NCI-H748 (cell line): ENCODE data around the gene RRBP1.

Experiments
- DNase-seq: peaks from one replicate; lab custom pipeline; 2025; ENCODE audit not compliant: unreplicated experiment; lab: John Stamatoyannopoulos, UW

The RRBP1 gene

GRCh38 chr20:17583126-17583525 is 98.9 kb downstream of the RRBP1 start:
- DNase-seq, result no peak

- DNase-seq, result no peak
These were observed 101.1 kb downstream of the RRBP1 start for GRCh38 chr20:17580895-17581294.

DNA sequence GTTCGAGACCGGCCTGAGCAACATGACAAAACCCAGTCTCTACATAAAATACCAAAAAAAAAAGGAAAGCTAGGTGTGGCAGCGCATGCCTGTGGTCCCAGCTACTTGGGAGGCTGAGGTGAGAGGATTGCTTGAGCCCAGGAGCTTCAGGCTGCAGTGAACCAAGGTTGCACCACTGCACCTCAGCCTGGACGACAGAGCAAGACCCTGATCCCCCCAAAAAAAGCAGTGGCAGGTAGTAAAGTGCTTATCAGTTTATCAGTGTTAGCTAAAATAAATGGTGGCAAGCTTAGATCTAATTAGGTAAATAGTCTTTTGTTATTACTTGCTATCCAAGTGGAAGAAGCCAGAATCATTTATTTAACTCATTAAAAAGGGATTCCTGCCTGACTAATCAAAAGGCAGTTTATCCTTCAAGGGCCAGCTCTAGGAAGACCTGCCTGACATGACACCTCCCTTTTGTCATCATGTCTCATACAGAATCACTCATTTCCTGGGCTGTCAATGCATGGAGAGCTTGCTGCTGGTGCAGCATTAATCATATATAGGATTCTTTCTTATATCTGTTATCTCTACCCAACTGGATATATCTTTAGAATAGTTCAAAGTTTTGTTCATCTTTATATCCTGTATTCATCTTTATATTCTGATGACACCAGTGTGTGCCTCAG is 102.5 kb downstream of the RRBP1 start:
- DNase-seq, result no peak

- no peak for DNase-seq
These were observed 105.8 kb downstream of the RRBP1 start for GRCh38 chr20:17576215-17576614.

GRCh38 chr20:17573463-17573862 is 108.6 kb downstream of the RRBP1 start:
- DNase-seq, result no peak

- peak; percentile 93 for DNase-seq
These were observed 109.9 kb downstream of the RRBP1 start for GRCh38 chr20:17572034-17572638.

GRCh38 chr20:17571153-17571527 is 110.9 kb downstream of the RRBP1 start:
- no peak for DNase-seq

DNA sequence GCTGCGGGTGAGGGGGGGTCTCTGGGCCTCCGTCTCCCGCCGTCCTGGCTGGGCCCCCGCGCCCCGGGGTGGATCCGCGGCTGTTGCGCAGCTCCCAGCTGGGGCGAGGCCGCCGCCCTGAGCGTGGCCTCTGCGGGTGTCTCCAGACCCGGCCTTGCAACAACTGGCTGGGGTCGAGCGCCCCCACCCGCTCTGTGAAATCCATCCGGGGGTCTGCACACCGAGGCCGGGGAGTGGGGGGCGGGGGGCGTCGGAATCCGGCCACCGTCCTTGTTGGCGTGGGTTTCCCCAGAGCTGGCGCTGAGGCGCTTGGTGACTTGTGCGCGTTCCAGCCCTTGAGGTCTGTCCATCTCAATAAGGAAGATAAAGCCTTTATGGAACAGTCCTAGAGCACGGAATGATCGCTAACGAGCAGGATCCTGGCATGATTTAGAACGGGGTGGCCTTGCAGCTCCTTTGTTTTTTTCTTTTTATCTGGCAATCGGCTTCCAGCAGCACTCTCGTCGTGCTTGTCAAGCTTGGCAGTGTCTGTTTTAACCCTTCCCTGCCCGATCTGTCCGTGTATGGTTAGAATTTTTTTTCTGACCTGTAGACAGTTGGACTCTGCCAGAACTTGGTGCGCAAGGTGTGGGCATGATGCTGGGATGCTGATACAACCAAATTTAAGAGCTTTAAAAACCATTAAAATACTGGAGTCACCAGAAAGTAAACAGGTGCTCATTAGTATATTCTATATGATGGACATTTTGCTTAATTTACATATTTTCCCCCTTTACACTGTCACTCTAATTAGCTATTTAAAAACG is 111.5 kb downstream of the RRBP1 start:
- peak; percentile 87 for DNase-seq

GRCh38 chr20:17569616-17570346 is 112.3 kb downstream of the RRBP1 start, which contains the start of gene DSTN:
DSTN (plus strand) TSS chr20:17570075; CDS start chr20:17570209, 134 bp downstream.
- peak; percentile 99 for DNase-seq

GRCh38 chr20:17568972-17569521 is 113.0 kb downstream of the RRBP1 start:
- DNase-seq, result peak; percentile 89

- DNase-seq, result peak; percentile 30
These were observed 113.8 kb downstream of the RRBP1 start for GRCh38 chr20:17568045-17568788.

- no peak for DNase-seq
These were observed 115.7 kb downstream of the RRBP1 start for GRCh38 chr20:17566345-17566744.

DNA sequence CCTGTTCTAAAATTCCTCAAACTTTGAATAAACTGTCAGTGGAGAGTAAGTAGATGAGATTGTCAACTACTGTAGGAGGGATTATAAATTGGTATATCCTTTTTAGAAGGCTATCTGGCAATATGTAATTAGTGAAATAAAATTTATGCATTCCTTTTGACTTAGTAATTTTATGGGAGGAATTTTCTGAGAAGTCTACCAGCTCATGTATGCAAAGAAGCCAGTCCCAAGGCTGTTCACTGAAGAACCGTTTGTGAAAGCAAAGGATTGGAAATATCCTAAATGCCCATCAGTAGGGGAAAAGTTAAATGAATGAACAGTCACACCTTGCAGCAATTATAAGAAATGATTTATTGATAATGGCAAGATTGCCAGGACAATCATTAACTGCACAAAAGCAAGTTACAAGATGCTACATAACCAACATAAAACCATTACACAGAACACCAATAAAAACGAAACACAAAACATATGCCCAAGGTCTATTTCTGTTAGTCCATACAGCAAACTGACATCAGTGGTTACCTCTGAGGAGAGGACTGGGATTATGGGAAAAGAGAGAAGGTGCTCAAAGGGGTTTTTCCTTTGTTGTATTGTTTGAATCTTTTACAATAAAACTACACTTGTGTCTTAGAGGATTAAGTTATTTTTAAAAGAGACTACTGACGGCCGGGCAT is 116.7 kb downstream of the RRBP1 start:
- DNase-seq, result no peak
